Suprapubic skin (tissue), 4 donors: ENCODE measurements around the gene CD2BP2.
A peak's percentile ranks its signal among the peaks of the same experiment; 100 is the strongest.

ENCODE experiments used
- EP300 ChIP-seq: sonication (generic); formaldehyde crosslinking; IDR thresholded peaks from one replicate; pipeline ENCODE4 v1.6.1; 2017; ENCODE audit warnings: antibody characterized with exemption
- POLR2A ChIP-seq, 2 donors: fragments of 450-650 bp; IDR thresholded peaks; one replicate each; pipeline ENCODE4 v1.6.1; 2017; ENCODE audit warnings: antibody characterized with exemption in 2 of 2, mild to moderate bottlenecking in 2 of 2, moderate library complexity in 2 of 2
- POLR2AphosphoS5 ChIP-seq, 3 donors: sonication (generic); formaldehyde crosslinking; IDR thresholded peaks; one replicate each; pipeline ENCODE4 v1.6.1; 2017; ENCODE audit warnings: antibody characterized with exemption in 3 of 3
- TF ChIP-seq, protein P1 (sequence below), 2 donors: fragments of 200-600 bp in 1 of 2; fragments of 450-650 bp in 1 of 2; sonication (generic) in 1 of 2; IDR thresholded peaks; one replicate each; pipeline ENCODE4 v1.5.1; 2016 to 2019; ENCODE audit warnings: antibody characterized with exemption in 2 of 2, mild to moderate bottlenecking in 1 of 2, moderate library complexity in 1 of 2

DNA sequence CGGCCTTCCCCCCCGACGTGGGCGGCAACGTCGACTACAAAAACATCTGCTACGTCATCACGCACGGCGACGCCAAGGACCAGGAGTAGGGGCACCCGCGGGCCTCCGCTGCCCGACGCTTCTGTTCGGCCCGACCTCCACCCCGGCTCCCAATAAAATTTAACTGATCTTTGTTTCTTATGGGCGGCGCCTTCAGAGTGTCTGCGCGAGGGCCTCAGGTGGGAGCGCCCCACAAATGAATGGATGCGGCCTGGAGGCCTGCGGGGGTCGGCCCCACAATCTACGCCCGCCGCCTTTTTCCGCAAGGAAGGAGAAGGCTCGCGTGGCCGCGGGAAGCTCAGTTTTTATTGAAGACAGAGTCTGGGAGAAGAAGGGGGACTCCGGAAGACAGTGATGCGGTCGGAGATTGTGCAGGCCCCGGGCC lies 22.7 kb upstream of the CD2BP2 start:
- TF ChIP-seq, protein P1, sequence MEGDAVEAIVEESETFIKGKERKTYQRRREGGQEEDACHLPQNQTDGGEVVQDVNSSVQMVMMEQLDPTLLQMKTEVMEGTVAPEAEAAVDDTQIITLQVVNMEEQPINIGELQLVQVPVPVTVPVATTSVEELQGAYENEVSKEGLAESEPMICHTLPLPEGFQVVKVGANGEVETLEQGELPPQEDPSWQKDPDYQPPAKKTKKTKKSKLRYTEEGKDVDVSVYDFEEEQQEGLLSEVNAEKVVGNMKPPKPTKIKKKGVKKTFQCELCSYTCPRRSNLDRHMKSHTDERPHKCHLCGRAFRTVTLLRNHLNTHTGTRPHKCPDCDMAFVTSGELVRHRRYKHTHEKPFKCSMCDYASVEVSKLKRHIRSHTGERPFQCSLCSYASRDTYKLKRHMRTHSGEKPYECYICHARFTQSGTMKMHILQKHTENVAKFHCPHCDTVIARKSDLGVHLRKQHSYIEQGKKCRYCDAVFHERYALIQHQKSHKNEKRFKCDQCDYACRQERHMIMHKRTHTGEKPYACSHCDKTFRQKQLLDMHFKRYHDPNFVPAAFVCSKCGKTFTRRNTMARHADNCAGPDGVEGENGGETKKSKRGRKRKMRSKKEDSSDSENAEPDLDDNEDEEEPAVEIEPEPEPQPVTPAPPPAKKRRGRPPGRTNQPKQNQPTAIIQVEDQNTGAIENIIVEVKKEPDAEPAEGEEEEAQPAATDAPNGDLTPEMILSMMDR (IDR thresholded peaks at IDR 0.05): no peak
- peak; percentile 35 to 80 (median 69) for TF ChIP-seq POLR2AphosphoS5 (IDR thresholded peaks at IDR 0.05)
- TF ChIP-seq EP300: no peak
- TF ChIP-seq POLR2A (IDR thresholded peaks at IDR 0.05): peak in 1 of 2 donors; percentile 69
